ENCODE data around the gene PLEKHG5. TPM values are rescaled to one million over a fixed set of nuclear protein-coding genes. Genes with fewer than 3 reads are reported as not detected.

The PLEKHG5 gene
- total RNA-seq, 1 experiment from 2014 or later = 0.86 TPM

DNA sequence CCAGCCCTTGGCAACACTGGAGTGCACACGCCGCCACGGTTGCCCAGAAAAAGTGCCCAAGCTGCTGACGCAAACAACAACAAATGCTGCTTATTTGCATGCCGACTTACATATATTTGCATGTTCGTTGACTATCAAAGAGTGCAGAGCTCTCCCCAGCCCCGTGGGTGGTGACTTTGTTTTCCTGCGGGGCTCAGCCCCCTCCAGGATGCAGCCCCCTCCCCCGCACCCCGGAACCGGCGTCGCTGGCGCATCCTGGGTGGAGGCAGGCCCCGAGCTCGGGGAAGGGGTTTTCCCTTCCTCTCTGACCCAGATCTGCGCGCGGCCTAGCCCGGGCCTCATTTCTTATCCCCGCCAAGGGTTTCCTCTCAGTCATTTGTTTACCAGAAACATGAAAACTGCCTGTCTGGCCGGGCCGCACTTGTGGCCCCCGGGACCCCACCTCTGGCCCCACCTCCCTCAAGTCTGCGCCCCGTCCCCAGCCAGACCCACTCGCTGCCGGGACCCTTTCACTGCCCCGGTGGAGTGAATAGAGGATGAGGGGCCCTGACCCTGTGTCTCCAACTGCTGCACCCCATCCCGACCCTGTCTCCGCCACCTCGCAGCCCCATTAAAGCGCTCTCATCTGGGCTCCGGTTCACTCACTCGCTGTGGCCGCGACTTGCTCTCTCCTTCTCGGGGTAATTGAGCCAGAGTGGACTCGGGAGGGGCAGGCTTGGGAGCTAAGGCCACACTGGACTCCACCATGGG is 31.0 kb downstream of the PLEKHG5 start:
- H3K9me3 ChIP-seq (ENCODE audit: low read depth, low read length, poor library complexity, severe bottlenecking) = no peaks in the 10 kb centered on the region
- intact Hi-C loops (cut with micrococcal nuclease; ENCODE audit: unreplicated experiment) = no loop called here
- no TSS peak for BruUV-seq (replicated peaks)
- ChIA-PET POLR2A (ENCODE audit: low non-redundant PET) (no interaction called here), CTCF (no interaction called here)
- TF ChIP-seq, protein P1, sequence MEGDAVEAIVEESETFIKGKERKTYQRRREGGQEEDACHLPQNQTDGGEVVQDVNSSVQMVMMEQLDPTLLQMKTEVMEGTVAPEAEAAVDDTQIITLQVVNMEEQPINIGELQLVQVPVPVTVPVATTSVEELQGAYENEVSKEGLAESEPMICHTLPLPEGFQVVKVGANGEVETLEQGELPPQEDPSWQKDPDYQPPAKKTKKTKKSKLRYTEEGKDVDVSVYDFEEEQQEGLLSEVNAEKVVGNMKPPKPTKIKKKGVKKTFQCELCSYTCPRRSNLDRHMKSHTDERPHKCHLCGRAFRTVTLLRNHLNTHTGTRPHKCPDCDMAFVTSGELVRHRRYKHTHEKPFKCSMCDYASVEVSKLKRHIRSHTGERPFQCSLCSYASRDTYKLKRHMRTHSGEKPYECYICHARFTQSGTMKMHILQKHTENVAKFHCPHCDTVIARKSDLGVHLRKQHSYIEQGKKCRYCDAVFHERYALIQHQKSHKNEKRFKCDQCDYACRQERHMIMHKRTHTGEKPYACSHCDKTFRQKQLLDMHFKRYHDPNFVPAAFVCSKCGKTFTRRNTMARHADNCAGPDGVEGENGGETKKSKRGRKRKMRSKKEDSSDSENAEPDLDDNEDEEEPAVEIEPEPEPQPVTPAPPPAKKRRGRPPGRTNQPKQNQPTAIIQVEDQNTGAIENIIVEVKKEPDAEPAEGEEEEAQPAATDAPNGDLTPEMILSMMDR (conservative IDR thresholded peaks at IDR 0.05; ENCODE audit: low read depth, low read length) = no peak
- TF ChIP-seq EZH2 (IDR thresholded peaks at IDR 0.05; ENCODE audit: borderline replicate concordance, low read depth, low read length, poor library complexity, severe bottlenecking) = no peak
- H3K4me3 ChIP-seq (ENCODE audit: low read depth, low read length, poor library complexity, severe bottlenecking) = no peak overlapping the region
- no peak overlapping the region for H3K27ac ChIP-seq (ENCODE audit: low read depth, low read length, poor library complexity, severe bottlenecking)
- H3K27me3 ChIP-seq (replicated peaks; ENCODE audit: insufficient read depth, low read depth, low read length, poor library complexity) = peaks cover 27% of the 10 kb centered on the region
- H3K4me1 ChIP-seq (ENCODE audit: insufficient read depth, low read length, poor library complexity, severe bottlenecking) = no peaks in the 10 kb centered on the region
- DNase-seq (ENCODE audit: low spot score) = no peak
- no peaks in the 10 kb centered on the region for H3K36me3 ChIP-seq (ENCODE audit: insufficient read depth, low read length, poor library complexity, severe bottlenecking)

DNA sequence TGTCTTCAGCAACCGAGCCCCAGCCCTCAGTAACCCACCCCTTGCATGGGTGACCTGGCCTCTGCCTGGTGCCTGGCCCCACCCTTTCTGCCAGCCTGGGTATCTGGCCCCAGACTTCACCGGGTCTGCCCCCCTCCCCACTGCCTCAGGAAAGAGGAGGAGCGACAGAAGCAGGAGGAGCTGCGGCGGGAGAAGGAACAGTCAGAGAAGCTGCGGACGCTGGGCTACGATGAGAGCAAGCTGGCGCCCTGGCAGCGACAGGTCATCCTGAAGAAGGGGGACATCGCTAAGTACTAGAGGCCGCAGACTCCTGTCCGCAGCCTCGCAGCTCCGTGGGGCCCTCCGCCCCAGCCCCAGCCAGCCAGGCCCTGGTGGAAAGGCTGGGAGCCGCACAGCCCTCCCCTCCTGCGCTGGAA is 31.6 kb downstream of the PLEKHG5 start:
- POLR2A ChIA-PET (ENCODE audit: low non-redundant PET) = no interaction called here
- Histone ChIP-seq H3K36me3 (ENCODE audit: insufficient read depth, low read length, poor library complexity, severe bottlenecking) (no peaks in the 10 kb centered on the region), H3K27ac (ENCODE audit: low read depth, low read length, poor library complexity, severe bottlenecking) (no peak overlapping the region), H3K27me3 (replicated peaks; ENCODE audit: insufficient read depth, low read depth, low read length, poor library complexity) (peaks cover 33% of the 10 kb centered on the region), H3K9me3 (ENCODE audit: low read depth, low read length, poor library complexity, severe bottlenecking) (no peaks in the 10 kb centered on the region), H3K4me1 (ENCODE audit: insufficient read depth, low read length, poor library complexity, severe bottlenecking) (no peaks in the 10 kb centered on the region), H3K4me3 (ENCODE audit: low read depth, low read length, poor library complexity, severe bottlenecking) (no peak overlapping the region)
- no TSS peak for BruUV-seq (replicated peaks)
- DNase-seq (ENCODE audit: low spot score) = no peak
- TF ChIP-seq, protein P1 (conservative IDR thresholded peaks at IDR 0.05; ENCODE audit: low read depth, low read length) = no peak
- no peak for TF ChIP-seq EZH2 (IDR thresholded peaks at IDR 0.05; ENCODE audit: borderline replicate concordance, low read depth, low read length, poor library complexity, severe bottlenecking)
- intact Hi-C loops (cut with micrococcal nuclease; ENCODE audit: unreplicated experiment) = no loop called here
- CTCF ChIA-PET = no interaction called here

DNA sequence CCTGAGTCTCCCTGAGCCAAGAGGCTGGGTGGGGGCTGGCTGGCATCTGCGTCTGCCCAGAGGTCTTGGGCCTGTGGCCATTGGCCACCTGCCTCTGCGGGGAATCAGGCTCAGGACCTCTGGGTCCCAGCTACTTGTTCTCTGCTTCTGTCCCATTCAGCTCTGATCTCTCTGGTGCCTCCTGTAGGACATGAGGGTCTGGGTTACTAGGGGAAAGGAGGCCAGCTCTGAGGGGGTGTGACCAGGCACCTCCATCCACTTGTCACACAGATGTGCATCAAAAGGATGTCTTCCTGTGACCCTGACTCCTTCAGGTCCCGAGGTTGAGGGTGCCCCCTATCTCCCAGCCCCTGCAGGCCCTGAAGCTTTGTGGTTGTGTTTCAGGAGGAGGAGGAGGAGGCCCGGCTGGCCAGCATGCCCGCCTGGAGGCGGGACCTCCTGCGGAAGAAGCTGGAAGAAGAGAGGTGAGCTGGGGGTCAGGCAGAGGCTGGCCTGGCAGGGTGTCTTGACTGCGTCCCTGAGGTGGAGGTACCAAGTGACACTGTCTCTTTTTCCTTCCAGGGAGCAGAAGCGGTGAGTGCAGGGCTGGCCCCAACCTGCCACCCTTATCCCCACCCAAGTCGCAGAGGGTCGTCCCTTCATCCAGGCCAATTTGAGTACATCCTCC is 34.5 kb downstream of the PLEKHG5 start:
- Histone ChIP-seq H3K27ac (ENCODE audit: low read depth, low read length, poor library complexity, severe bottlenecking) (no peak overlapping the region), H3K27me3 (replicated peaks; ENCODE audit: insufficient read depth, low read depth, low read length, poor library complexity) (peaks cover 62% of the 10 kb centered on the region), H3K9me3 (ENCODE audit: low read depth, low read length, poor library complexity, severe bottlenecking) (no peaks in the 10 kb centered on the region), H3K36me3 (ENCODE audit: insufficient read depth, low read length, poor library complexity, severe bottlenecking) (no peaks in the 10 kb centered on the region), H3K4me3 (ENCODE audit: low read depth, low read length, poor library complexity, severe bottlenecking) (no peak overlapping the region), H3K4me1 (ENCODE audit: insufficient read depth, low read length, poor library complexity, severe bottlenecking) (no peaks in the 10 kb centered on the region)
- no TSS peak for BruUV-seq (replicated peaks)
- TF ChIP-seq, protein P1 (conservative IDR thresholded peaks at IDR 0.05; ENCODE audit: low read depth, low read length) = no peak
- no peak for TF ChIP-seq EZH2 (IDR thresholded peaks at IDR 0.05; ENCODE audit: borderline replicate concordance, low read depth, low read length, poor library complexity, severe bottlenecking)
- ChIA-PET CTCF (interaction anchor here (0.6 kb wide), 1 partner anchor 92 kb away, joined by 3 read pairs; no protein-coding TSS in a partner anchor), POLR2A (ENCODE audit: low non-redundant PET) (no interaction called here)
- DNase-seq (ENCODE audit: low spot score) = no peak
- intact Hi-C loops (cut with micrococcal nuclease; ENCODE audit: unreplicated experiment) = no loop called here
